Lung microvascular endothelial cell (primary cell): ENCODE measurements around the gene GALNT7. TPM values are rescaled to one million over a fixed set of nuclear protein-coding genes. Genes with fewer than 3 reads are reported as not detected.
A peak's percentile ranks its signal among the peaks of the same experiment; 100 is the strongest.

Source experiments
- DNase-seq, 2 donors: peaks; one replicate each; pipeline versions ENCODE4 v3.0.0 to v3.0.0-alpha.2; 2010; ENCODE audit warnings: low read depth in 2 of 2
- total RNA-seq: library from RNA; depleted of rRNA; stranded (reverse); fragments of >200 nt; gene quantifications from 2 replicates; pipeline ENCODE4 v1.2.1, GENCODE V29; 2014

Gene GALNT7
- total RNA-seq, 1 donor from 2014 or later, result 14.7 TPM

DNA sequence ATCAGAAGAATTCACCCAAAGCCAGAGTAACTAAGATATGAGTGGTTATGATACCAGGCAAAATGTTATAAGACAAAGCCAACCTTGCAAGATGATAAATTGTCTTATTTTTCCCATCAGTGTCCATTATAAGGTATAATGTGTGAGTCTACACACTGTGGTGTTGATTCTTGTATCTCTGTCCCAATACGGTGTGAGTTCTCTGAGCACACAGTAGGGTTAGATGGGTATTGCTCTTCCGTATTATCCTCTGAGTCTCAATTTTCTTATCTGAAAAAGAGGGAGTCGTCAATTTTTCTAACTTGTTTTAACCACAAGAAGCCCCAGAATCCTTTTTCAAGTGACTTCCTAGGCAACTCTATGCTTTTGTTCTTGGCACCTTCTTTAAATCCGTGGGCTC is 95.6 kb downstream of the GALNT7 start:
- DNase-seq, result no peak

DNA sequence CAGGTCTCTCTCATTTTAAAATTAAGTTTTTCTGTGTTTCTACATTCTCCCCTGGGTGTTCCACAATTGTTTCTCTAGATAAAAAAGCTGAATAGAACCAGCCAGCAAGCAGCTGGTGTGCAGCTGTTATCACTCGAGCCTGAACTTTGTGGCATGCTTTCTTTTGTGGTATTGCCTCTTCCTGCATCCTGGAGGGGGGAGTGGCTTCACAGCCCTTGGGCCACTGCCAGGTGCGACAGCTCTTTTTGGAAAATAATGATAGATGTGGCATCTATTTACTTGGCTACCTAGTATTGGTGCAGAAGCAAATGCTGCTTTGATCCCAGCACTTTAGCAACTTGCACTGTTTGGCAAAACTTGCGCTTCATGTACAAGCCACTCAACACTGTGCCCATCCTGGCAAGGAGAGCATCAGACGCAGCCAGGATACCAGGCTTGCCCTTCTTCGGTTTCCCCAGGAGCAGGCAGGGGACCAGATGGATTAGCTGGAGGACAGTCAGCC is 96.1 kb downstream of the GALNT7 start:
- DNase-seq, result peak; percentile 55 to 71

GRCh38 chr4:173265751-173266150 is 97.1 kb downstream of the GALNT7 start:
- no peak for DNase-seq

DNA sequence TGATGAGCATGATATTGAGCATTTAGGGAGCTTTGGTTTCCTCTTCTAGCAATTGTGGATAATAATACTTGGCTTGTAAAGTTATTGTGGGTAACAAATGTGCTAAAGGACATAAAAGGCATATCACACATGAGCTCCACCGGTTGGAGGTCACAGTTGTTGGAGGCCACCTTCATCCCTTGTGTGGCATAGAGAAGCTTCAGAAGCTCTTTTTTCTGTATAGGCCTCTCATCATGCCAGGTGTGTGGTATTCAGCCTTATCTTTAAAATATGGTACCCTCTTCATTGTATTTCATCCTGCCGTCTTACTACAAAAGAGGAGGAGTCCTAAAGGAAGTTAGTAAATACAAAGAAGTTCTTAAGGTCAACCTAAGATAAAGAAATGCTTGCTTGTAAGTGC is 99.1 kb downstream of the GALNT7 start:
- no peak for DNase-seq

DNA sequence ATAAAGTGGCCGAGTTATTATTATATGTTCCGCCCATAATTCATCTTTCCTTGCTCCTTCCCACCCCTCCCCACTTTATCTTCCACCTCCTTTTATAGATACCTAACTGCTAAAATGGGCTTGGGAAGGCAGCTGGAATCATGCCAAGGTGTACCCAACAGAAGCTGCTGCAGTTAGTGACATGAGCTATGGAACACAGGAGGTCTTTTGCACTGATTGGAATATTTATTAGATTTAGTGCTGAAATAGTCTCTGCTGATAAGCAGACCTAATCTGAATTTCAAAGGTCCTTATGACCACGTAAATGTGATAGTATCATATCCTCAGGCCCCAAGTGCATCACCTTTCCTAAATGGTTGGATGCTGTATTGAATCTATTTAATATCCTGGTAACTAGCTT is 100.7 kb downstream of the GALNT7 start:
- DNase-seq, result no peak

GRCh38 chr4:173270312-173271027 is 101.9 kb downstream of the GALNT7 start:
- DNase-seq, result peak in 1 of 2 donors; percentile 10

DNA sequence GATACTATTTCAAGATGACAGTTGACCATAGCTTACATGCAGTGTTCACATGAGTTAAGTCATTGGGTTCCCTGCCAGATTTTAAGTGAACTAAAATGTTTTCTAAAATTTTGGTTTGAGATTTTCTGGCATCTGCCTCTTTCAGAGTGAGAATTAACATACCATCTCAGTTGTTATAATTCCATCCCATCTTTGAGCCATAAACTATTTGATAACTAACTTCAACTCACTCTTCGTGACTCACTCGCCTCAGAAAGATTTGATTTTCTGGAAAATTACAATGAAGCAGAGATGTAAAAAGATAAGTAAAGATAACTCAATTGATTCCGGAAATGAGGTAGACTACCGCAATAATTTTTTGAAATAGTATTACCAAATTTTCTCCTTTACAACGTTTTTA is 103.7 kb downstream of the GALNT7 start:
- no peak for DNase-seq

DNA sequence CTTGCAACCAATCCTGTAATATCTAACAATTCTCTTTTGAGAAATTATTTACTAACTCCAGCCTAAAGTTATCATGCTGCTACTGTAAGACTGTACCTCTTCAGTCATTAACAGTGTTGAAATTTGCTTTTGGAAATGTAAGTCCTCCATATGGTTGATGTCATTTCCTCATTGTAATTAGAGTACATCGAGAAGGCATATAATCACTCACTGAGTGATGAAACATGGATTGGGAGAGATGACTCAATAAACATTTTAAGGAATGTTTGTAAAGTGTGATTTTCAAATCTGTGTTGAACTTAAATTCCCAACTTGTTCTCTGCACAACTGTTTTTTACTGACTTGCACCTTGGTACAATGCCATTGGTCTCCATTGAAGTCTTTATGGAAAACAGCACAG is 104.4 kb downstream of the GALNT7 start:
- peak in 1 of 2 donors; percentile 20 for DNase-seq

DNA sequence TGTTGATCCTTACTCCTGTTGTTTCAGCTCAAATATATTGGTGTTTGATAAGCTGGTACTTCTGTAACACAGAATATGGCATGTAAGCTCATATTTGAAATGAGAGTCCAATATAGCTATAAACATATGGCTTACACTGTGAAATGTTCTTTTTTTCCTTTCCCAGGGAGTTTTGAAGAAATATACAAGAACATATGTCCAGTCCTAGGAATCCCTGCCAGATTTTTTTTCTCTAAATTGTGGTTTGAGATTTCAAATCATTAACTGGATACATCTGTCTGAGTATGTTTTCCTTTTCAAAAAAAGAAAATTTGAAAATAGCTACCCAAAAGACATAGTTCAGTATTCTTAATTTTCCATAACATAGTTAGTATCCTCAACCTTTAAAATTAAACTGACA is 105.3 kb downstream of the GALNT7 start:
- DNase-seq, result no peak

DNA sequence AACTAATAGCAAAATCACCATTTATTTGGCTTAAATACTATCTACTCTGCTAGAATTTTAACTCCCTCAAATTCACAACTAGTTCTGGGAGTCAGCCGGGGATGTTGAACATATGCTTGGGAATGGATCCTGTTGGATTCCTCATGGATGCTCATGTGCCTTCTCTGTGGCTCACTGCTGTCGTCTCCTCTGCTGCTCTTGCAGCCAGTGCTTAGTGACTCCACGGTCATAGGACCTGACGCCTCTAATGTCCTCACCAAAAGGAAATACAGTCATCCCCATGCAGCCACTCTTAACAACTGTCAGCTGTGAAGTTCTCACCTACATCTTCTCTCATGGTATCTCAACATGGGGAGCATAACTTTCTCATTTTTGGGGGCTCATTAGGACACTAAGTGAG is 106.1 kb downstream of the GALNT7 start:
- no peak for DNase-seq

GRCh38 chr4:173275150-173275549 is 106.5 kb downstream of the GALNT7 start:
- no peak for DNase-seq

DNA sequence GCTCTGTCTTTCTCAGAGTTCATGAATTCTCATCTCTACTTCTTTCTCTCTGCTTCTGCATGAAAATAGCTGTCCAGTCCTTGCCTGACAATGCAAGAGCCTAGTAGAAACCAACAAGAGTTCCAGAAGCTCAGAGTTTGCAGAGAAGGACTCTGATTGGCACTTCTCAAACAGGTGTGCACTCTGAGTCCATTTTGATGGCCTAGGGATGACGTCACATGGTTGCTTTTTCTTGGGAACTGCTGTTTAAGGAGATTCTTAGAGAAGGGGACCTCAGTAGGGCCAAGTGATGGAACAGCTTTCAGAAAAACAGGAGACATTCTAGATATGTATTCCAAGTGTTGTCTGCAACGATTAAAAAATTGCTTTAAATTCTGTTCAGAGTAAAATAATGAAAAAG is 108.7 kb downstream of the GALNT7 start:
- no peak for DNase-seq

GRCh38 chr4:173280998-173281397 is 112.4 kb downstream of the GALNT7 start:
- no peak for DNase-seq

DNA sequence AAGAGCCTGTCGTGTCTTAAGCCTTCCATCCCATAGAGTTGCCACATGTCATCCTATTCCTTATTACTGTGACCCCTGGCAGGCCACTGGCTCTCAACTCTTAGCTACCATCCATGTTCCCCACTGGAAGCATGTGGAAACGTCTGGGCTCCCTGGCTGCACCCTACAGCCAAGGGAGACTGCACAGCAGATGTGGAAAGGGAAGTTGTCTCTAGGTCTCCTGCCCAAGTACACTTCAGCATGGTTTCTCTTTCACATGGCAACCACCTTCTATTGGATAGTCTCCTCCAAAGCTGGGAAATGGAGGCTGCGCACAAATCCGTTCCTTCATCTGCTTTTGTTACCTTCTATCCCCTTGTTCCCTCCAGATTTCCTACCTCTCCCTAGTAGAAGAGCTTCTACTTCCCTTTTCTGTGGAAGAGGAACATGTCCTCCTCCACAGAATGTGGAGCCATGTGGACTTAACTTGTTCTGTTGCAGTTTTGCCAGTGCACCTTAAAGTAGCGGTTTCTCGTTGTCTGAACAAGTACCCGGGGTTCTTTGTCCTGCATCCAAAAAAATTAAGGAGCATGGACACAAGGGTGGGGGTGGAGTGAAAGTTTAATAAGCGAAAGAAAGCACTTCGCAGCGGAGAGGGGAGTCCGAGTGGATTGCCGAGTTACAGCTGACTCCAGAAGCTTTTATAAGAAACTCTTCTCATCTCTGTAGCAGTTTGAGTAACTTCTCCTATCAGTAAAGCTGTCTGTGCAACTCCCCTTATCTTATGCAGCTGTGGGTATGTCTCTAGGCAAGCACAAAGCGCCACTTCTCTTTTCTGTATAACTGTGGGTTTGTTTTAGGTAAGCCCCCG is 113.0 kb downstream of the GALNT7 start:
- no peak for DNase-seq

GRCh38 chr4:173282256-173282562 is 113.6 kb downstream of the GALNT7 start:
- no peak for DNase-seq

DNA sequence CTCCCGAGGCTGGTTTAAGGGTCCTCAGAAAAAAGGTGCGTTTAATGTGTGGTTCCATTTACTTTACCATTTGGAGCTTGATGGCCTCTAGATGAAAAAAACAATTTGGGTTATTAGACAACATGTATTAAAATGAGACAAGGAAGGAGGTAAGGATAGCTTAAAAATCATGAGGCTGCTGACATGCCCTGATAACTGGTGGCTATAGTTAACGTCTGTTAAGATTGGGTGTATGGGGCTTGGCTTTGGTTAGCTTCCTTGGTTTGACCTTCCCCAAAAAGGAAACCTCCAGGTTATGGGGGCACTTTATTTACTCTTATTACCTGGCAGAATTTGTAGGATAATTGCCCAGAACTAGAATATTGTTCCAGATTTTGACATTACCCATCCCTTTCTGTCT is 114.0 kb downstream of the GALNT7 start:
- DNase-seq, result no peak

DNA sequence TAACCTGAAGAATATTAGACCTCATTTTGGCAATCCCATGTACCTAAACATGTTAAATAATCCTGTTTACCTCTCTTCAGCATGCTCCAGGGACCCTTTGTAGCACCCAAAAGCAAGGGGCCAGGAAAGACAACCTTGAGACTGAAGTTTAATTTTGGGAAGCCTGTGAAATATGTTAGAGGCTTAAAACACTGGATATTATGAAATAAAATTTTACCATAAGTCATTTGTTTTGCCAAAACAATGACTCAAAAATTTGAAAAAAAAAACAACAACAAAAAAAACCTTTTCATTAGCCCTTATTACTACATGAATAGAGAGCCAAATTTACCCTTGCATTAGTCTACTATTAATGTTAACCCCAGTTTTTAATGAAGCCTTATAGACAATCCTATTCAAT is 115.9 kb downstream of the GALNT7 start:
- DNase-seq, result no peak

GRCh38 chr4:173287486-173287885 is 118.9 kb downstream of the GALNT7 start:
- no peak for DNase-seq

- DNase-seq, result peak; percentile 70 to 72
Observed at GRCh38 chr4:173288296-173288695, 119.7 kb downstream of the GALNT7 start.

GRCh38 chr4:173288698-173289352 is 120.2 kb downstream of the GALNT7 start:
- peak in 1 of 2 donors; percentile 67 for DNase-seq

DNA sequence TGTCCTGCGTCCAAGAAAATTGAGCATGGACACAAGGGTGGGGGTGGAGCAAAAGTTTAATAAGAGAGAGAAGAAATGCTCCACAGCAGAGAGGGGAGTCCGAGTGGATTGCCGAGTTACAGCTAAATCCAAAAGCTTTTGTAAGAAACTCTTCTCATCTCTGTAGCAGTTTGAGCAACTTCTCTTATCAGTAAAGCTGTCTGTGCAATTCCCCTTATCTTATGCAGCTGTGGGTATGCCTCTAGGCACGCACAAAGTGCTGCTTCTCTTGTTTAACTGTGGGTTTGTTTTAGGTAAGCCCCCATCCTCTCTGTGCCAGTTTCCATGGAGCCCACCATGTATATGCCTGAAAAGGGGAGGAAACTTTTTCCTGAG is 120.7 kb downstream of the GALNT7 start:
- no peak for DNase-seq

DNA sequence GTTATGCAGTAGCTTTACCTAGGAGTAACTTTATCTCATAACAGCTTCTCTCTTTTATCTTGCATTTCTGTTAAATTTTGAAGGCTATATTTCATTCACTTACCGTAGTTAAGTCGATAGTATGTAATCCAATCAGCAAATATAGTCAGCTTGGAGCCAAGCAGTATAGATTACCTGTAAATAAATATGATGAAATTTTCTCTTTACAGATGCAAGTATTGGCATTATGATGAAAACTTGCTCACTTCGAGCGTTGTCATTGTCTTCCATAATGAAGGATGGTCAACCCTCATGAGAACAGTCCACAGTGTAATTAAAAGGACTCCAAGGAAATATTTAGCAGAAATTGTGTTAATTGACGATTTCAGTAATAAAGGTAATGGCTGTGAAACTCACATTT is 123.3 kb downstream of the GALNT7 start:
- no peak for DNase-seq
